Measurements from ENCODE around the gene F2RL3. TPM values are rescaled to one million over a fixed set of nuclear protein-coding genes. Genes with fewer than 3 reads are reported as not detected.

The F2RL3 gene
- total RNA-seq (2014; rRNA removed; shearing (Covaris generic)): 0.20 and 0.47 TPM in 2 replicates

DNA sequence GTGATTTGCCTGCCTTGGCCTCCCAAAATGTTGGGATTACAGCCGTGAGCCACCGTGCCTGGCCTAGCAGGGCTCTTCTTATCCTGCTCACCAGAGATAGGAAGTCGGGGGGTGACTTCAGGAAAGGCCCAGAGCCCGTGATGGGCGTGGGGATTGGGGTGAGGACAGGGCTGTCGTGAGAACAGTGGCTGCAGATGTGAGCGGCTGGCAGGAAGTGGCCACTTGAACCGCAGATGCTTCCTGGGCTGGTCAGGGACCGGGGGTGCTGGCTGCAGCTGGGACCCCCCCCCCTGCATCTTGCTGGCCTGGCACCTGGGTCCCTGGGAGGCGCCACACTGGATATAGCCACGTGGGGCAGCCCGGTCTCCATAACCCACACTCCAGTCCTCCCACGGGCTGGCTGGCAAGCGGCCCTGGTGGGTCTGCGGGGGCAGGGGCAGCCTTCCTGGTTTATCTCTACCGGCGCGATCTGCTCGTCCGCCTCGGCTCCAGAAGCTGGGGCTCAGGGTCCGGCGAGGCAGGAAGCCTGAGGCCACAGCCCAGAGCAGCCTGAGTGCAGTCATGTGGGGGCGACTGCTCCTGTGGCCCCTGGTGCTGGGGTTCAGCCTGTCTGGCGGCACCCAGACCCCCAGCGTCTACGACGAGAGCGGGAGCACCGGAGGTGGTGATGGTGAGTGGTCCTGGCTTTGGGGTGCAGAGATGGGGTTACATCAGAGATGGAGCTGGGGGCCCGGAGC is at the start of gene F2RL3:
Gene F2RL3 (plus strand): TSS at position 371 of the 737 bp plus-strand sequence. CDS start 191 bp downstream, at position 562.
- peaks cover 3% of the 10 kb centered on the region; the same call in 1 of the 2 replicates for H3K4me1 ChIP-seq
- H3K4me3 ChIP-seq: peak within 1 kb of the TSS; percentile 34
- H3K36me3 ChIP-seq: no peaks in the 10 kb centered on the region
- H3K27ac ChIP-seq: no peak within 1 kb of the TSS
- no peaks in the 10 kb centered on the region for H3K9me3 ChIP-seq (replicated peaks)
- no peaks in the 10 kb centered on the region for H3K27me3 ChIP-seq
- peak; percentile 36 to 47 for DNase-seq

- Histone ChIP-seq H3K27ac (no peak overlapping the region), H3K9me3 (replicated peaks) (no peaks in the 10 kb centered on the region), H3K27me3 (no peaks in the 10 kb centered on the region), H3K36me3 (peaks cover 69% of the 10 kb centered on the region), H3K4me3 (no peak overlapping the region), H3K4me1 (no peaks in the 10 kb centered on the region)
- DNase-seq: no peak
These were observed 47.3 kb upstream of the F2RL3 start for GRCh38 chr19:16841391-16841926.

DNA sequence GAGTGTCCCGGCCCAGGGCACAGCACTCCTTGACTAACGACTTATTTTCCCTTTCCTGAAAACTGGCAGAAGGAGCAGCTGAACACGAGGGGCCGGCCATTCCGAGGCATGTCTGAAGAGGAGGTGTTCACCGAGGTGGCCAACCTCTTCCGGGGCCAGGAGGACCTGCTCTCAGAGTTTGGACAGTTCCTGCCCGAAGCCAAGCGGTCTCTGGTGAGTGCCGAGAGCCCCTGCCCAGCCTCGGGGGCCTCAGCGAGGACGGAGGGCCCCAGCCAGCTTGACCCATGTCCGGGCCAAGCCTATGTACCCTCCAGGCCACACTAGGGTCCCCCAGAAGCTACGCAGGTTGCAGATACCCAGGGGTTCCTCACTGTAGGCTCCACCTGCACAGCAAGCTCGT is 41.9 kb upstream of the F2RL3 start:
- no peak overlapping the region for H3K27ac ChIP-seq
- DNase-seq: no peak
- H3K9me3 ChIP-seq (replicated peaks): no peaks in the 10 kb centered on the region
- no peak overlapping the region for H3K4me3 ChIP-seq
- H3K27me3 ChIP-seq: no peaks in the 10 kb centered on the region
- peaks cover 81% of the 10 kb centered on the region for H3K36me3 ChIP-seq
- H3K4me1 ChIP-seq: no peaks in the 10 kb centered on the region

DNA sequence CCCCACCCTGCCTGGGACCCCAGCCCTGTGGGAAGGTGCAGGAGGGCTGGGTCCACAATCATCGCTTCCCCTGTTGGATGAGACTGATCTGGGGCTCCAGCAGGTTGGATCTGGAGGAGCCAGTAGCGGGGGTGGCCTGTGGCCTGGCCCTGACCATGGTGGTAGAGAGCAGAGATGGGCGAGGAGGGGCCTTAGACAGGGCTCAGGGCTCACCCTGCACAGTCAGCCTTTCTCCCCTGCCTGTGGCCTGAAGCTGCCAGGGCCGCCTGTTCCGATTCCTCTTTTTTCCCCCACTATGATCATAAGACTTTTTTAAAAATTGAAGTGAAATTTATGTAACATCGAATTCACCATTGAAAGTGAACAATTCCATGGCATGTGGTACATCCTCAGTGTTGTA is 41.4 kb upstream of the F2RL3 start:
- no peaks in the 10 kb centered on the region for H3K27me3 ChIP-seq
- no peak overlapping the region for H3K4me3 ChIP-seq
- no peaks in the 10 kb centered on the region for H3K4me1 ChIP-seq
- H3K9me3 ChIP-seq (replicated peaks): no peaks in the 10 kb centered on the region
- no peak for DNase-seq
- no peak overlapping the region for H3K27ac ChIP-seq
- H3K36me3 ChIP-seq: peaks cover 82% of the 10 kb centered on the region

GRCh38 chr19:16849168-16849567 is 39.6 kb upstream of the F2RL3 start:
- Histone ChIP-seq H3K27me3 (no peaks in the 10 kb centered on the region), H3K27ac (no peak overlapping the region), H3K36me3 (peaks cover 75% of the 10 kb centered on the region), H3K4me3 (no peak overlapping the region), H3K9me3 (replicated peaks) (no peaks in the 10 kb centered on the region), H3K4me1 (no peaks in the 10 kb centered on the region)
- no peak for DNase-seq

- no peak for DNase-seq
- Histone ChIP-seq H3K4me1 (no peaks in the 10 kb centered on the region), H3K9me3 (replicated peaks) (no peaks in the 10 kb centered on the region), H3K36me3 (peaks cover 73% of the 10 kb centered on the region), H3K4me3 (no peak overlapping the region), H3K27me3 (no peaks in the 10 kb centered on the region), H3K27ac (no peak overlapping the region)
These were observed 38.7 kb upstream of the F2RL3 start for GRCh38 chr19:16850133-16850532.

- no peaks in the 10 kb centered on the region for H3K9me3 ChIP-seq (replicated peaks)
- DNase-seq: no peak
- H3K4me3 ChIP-seq: no peak overlapping the region
- no peaks in the 10 kb centered on the region for H3K27me3 ChIP-seq
- no peaks in the 10 kb centered on the region for H3K4me1 ChIP-seq
- H3K36me3 ChIP-seq: peaks cover 68% of the 10 kb centered on the region
- H3K27ac ChIP-seq: no peak overlapping the region
These were observed 37.6 kb upstream of the F2RL3 start for GRCh38 chr19:16851031-16851712.

DNA sequence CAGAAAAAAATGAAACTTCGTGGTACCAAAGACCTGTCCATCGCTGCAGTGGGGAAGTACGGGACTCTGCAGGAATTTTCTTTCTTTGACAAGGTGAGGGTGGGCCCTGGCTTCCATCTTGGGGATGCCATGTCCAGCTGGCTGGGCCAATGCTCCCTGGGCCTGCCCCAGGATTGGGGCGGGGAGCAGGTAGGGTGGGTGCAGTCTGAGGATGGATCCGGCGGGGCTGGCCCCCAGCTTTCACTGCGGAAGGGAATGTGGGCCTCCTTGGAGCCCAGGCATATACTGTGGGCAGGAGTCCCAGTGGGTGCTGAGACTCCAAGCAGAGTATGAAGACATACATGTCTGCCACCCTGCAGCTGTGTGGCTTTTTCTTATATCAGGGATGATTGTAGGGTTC is 35.7 kb upstream of the F2RL3 start:
- H3K9me3 ChIP-seq (replicated peaks): no peaks in the 10 kb centered on the region
- DNase-seq: no peak
- H3K36me3 ChIP-seq: peaks cover 50% of the 10 kb centered on the region
- no peak overlapping the region for H3K4me3 ChIP-seq
- H3K4me1 ChIP-seq: no peaks in the 10 kb centered on the region
- no peaks in the 10 kb centered on the region for H3K27me3 ChIP-seq
- no peak overlapping the region for H3K27ac ChIP-seq

GRCh38 chr19:16856091-16856490 is 32.7 kb upstream of the F2RL3 start:
- Histone ChIP-seq H3K27me3 (no peaks in the 10 kb centered on the region), H3K4me3 (no peak overlapping the region), H3K27ac (no peak overlapping the region), H3K9me3 (replicated peaks) (no peaks in the 10 kb centered on the region), H3K36me3 (peaks cover 29% of the 10 kb centered on the region), H3K4me1 (no peaks in the 10 kb centered on the region)
- no peak for DNase-seq

- peaks cover 20% of the 10 kb centered on the region for H3K36me3 ChIP-seq
- DNase-seq: no peak
- no peak overlapping the region for H3K27ac ChIP-seq
- no peaks in the 10 kb centered on the region for H3K27me3 ChIP-seq
- no peak overlapping the region for H3K4me3 ChIP-seq
- no peaks in the 10 kb centered on the region for H3K9me3 ChIP-seq (replicated peaks)
- H3K4me1 ChIP-seq: no peaks in the 10 kb centered on the region
These were observed 29.2 kb upstream of the F2RL3 start for GRCh38 chr19:16859626-16860025.

GRCh38 chr19:16860118-16860517 is 28.7 kb upstream of the F2RL3 start:
- Histone ChIP-seq H3K9me3 (replicated peaks) (no peaks in the 10 kb centered on the region), H3K27me3 (no peaks in the 10 kb centered on the region), H3K27ac (no peak overlapping the region), H3K4me1 (no peaks in the 10 kb centered on the region), H3K4me3 (no peak overlapping the region), H3K36me3 (peaks cover 24% of the 10 kb centered on the region)
- no peak for DNase-seq

GRCh38 chr19:16861011-16861410 is 27.8 kb upstream of the F2RL3 start:
- no peak overlapping the region for H3K4me3 ChIP-seq
- no peak overlapping the region for H3K27ac ChIP-seq
- H3K36me3 ChIP-seq: peaks cover 24% of the 10 kb centered on the region
- H3K9me3 ChIP-seq (replicated peaks): no peaks in the 10 kb centered on the region
- no peak for DNase-seq
- H3K27me3 ChIP-seq: no peaks in the 10 kb centered on the region
- H3K4me1 ChIP-seq: no peaks in the 10 kb centered on the region

GRCh38 chr19:16861834-16862233 is 27.0 kb upstream of the F2RL3 start:
- peaks cover 30% of the 10 kb centered on the region for H3K36me3 ChIP-seq
- H3K9me3 ChIP-seq (replicated peaks): no peaks in the 10 kb centered on the region
- no peak overlapping the region for H3K4me3 ChIP-seq
- DNase-seq: no peak
- no peaks in the 10 kb centered on the region for H3K27me3 ChIP-seq
- H3K27ac ChIP-seq: no peak overlapping the region
- H3K4me1 ChIP-seq: no peaks in the 10 kb centered on the region

- Histone ChIP-seq H3K4me3 (no peak overlapping the region), H3K27me3 (no peaks in the 10 kb centered on the region), H3K27ac (no peak overlapping the region), H3K36me3 (peaks cover 38% of the 10 kb centered on the region), H3K4me1 (no peaks in the 10 kb centered on the region), H3K9me3 (replicated peaks) (no peaks in the 10 kb centered on the region)
- no peak for DNase-seq
These were observed 25.9 kb upstream of the F2RL3 start for GRCh38 chr19:16862826-16863415.

- peaks cover 53% of the 10 kb centered on the region for H3K36me3 ChIP-seq
- no peak overlapping the region for H3K4me3 ChIP-seq
- no peak overlapping the region for H3K27ac ChIP-seq
- no peaks in the 10 kb centered on the region for H3K4me1 ChIP-seq
- H3K27me3 ChIP-seq: no peaks in the 10 kb centered on the region
- no peak for DNase-seq
- no peaks in the 10 kb centered on the region for H3K9me3 ChIP-seq (replicated peaks)
These were observed 21.6 kb upstream of the F2RL3 start for GRCh38 chr19:16867211-16867610.

Data from SJCRH30 (cell line).